H9 (cell line): Measurements from ENCODE around the gene KAT14. TPM values are rescaled to one million over a fixed set of nuclear protein-coding genes. Genes with fewer than 3 reads are reported as not detected.
A peak's percentile ranks its signal among the peaks of the same experiment; 100 is the strongest.

Experiments
- DNase-seq: peaks from one replicate; pipeline ENCODE4 v3.0.0-alpha.2; 2017
- H2AFZ ChIP-seq: one replicate; pipeline ENCODE4 v1.6.1; 2013; ENCODE audit warnings: mild to moderate bottlenecking, low read length, control low read depth, moderate library complexity
- H2AK5ac ChIP-seq: 2 replicates; pipeline ENCODE4 v1.6.1; 2013; ENCODE audit warnings: low read length, control low read depth, mixed read lengths; ENCODE audit not compliant: insufficient read length
- H2BK120ac ChIP-seq: one replicate; pipeline ENCODE4 v1.6.1; 2013; ENCODE audit warnings: low read depth, mild to moderate bottlenecking, low read length, control low read depth, inconsistent platforms; ENCODE audit not compliant: poor library complexity, severe bottlenecking
- H2BK12ac ChIP-seq: 2 replicates; pipeline ENCODE4 v1.6.1; 2013; ENCODE audit warnings: low read length, control low read depth, mixed read lengths, low read depth; ENCODE audit not compliant: insufficient read length
- H2BK15ac ChIP-seq: 2 replicates; pipeline ENCODE4 v1.6.1; 2013; ENCODE audit warnings: low read depth, low read length, control low read depth
- H2BK20ac ChIP-seq: one replicate; pipeline ENCODE4 v1.6.1; 2013; ENCODE audit warnings: low read depth, mild to moderate bottlenecking, low read length, control low read depth, inconsistent platforms; ENCODE audit not compliant: poor library complexity, severe bottlenecking
- H2BK5ac ChIP-seq: 2 replicates; pipeline ENCODE4 v1.6.1; 2013; ENCODE audit warnings: low read length, control low read depth, mixed read lengths; ENCODE audit not compliant: insufficient read length
- H3K14ac ChIP-seq: 2 replicates; pipeline ENCODE4 v1.6.1; 2013; ENCODE audit warnings: low read length, control low read depth; ENCODE audit not compliant: insufficient read depth
- H3K18ac ChIP-seq: 2 replicates; pipeline ENCODE4 v1.6.1; 2013; ENCODE audit warnings: low read depth, mild to moderate bottlenecking, mixed read lengths, low read length, control low read depth; ENCODE audit not compliant: insufficient read length
- H3K23ac ChIP-seq: 2 replicates; pipeline ENCODE4 v1.6.1; 2013; ENCODE audit warnings: low read length, control low read depth, mixed read lengths, low read depth; ENCODE audit not compliant: insufficient read length
- H3K23me2 ChIP-seq: 2 replicates; pipeline ENCODE4 v1.6.1; 2013; ENCODE audit warnings: low read depth, mild to moderate bottlenecking, mixed read lengths, low read length, control low read depth; ENCODE audit not compliant: insufficient read length, poor library complexity, severe bottlenecking
- H3K27ac ChIP-seq: 2 replicates; pipeline ENCODE4 v1.5.1; 2013; ENCODE audit warnings: low read length, control low read depth, mixed read lengths, low read depth; ENCODE audit not compliant: insufficient read length
- H3K27me3 ChIP-seq: 2 replicates; pipeline ENCODE4 v1.6.1; 2013; ENCODE audit warnings: low read length, control low read depth, inconsistent platforms; ENCODE audit not compliant: insufficient read depth
- H3K4ac ChIP-seq: 2 replicates; pipeline ENCODE4 v1.6.1; 2013; ENCODE audit warnings: low read depth, mild to moderate bottlenecking, control low read depth, inconsistent platforms, low read length, moderate library complexity
- H3K4me1 ChIP-seq: 2 replicates; pipeline ENCODE4 v1.6.1; 2013; ENCODE audit warnings: low read length, control low read depth, inconsistent platforms; ENCODE audit not compliant: insufficient read depth
- H3K4me2 ChIP-seq: 2 replicates; pipeline ENCODE4 v1.6.1; 2013; ENCODE audit warnings: low read length, control low read depth, mixed read lengths; ENCODE audit not compliant: insufficient read length, insufficient read depth
- H3K56ac ChIP-seq: 2 replicates; pipeline ENCODE4 v1.6.1; 2013; ENCODE audit warnings: low read depth, mild to moderate bottlenecking, mixed read lengths, low read length, control low read depth; ENCODE audit not compliant: insufficient read length
- H3K79me1 ChIP-seq: 2 replicates; pipeline ENCODE4 v1.6.1; 2013; ENCODE audit warnings: low read depth, mild to moderate bottlenecking, moderate library complexity, low read length, control low read depth, inconsistent platforms; ENCODE audit not compliant: insufficient read depth, poor library complexity, severe bottlenecking
- H3K79me2 ChIP-seq: 2 replicates; pipeline ENCODE4 v1.6.1; 2013; ENCODE audit warnings: low read length, control low read depth, inconsistent platforms; ENCODE audit not compliant: insufficient read depth
- H3K9ac ChIP-seq: 2 replicates; pipeline ENCODE4 v1.6.1; 2013; ENCODE audit warnings: low read length, control low read depth, mixed read lengths; ENCODE audit not compliant: insufficient read length; ENCODE audit errors: extremely low read depth
- H3K9me3 ChIP-seq: one replicate; pipeline ENCODE4 v1.6.1; 2013; ENCODE audit warnings: low read depth, low read length, inconsistent platforms; ENCODE audit not compliant: control insufficient read depth
- H3T11ph ChIP-seq: one replicate; pipeline ENCODE4 v1.6.1; 2013; ENCODE audit warnings: mild to moderate bottlenecking, low read length, control low read depth, inconsistent platforms
- H4K20me1 ChIP-seq: one replicate; pipeline ENCODE4 v1.6.1; 2013; ENCODE audit not compliant: control insufficient read depth, insufficient read length, insufficient read depth
- H4K5ac ChIP-seq: 2 replicates; pipeline ENCODE4 v1.6.1; 2013; ENCODE audit warnings: low read depth, mild to moderate bottlenecking, mixed read lengths, low read length, control low read depth; ENCODE audit not compliant: insufficient read length
- H4K8ac ChIP-seq: replicated peaks from 2 replicates; pipeline ENCODE4 v1.6.1; 2013; ENCODE audit warnings: low read length, control low read depth, mixed read lengths, low read depth; ENCODE audit not compliant: insufficient read length
- H4K91ac ChIP-seq: 2 replicates; pipeline ENCODE4 v1.6.1; 2013; ENCODE audit warnings: low read depth, mild to moderate bottlenecking, moderate library complexity, mixed read lengths, low read length, control low read depth; ENCODE audit not compliant: insufficient read length
- H3K27ac Mint-ChIP-seq, 3 experiments: 2 replicates in 2 of 3; 3 replicates in 1 of 3; pipeline ENCODE4 v1.8.0; 2020 to 2021; ENCODE audit warnings: mixed read lengths in 3 of 3, mild to moderate bottlenecking in 1 of 3, moderate library complexity in 1 of 3
- H3K27me3 Mint-ChIP-seq: 2 replicates; pipeline ENCODE4 v1.8.0; 2021; ENCODE audit warnings: low read depth, mild to moderate bottlenecking, moderate library complexity, mixed read lengths
- H3K36me3 Mint-ChIP-seq, 3 experiments: 2 replicates in 2 of 3; 3 replicates in 1 of 3; pipeline ENCODE4 v1.8.0; 2020 to 2021; ENCODE audit warnings: low read depth in 3 of 3, mixed read lengths in 3 of 3; ENCODE audit not compliant: insufficient read depth in 1 of 3
- H3K4me1 Mint-ChIP-seq, 2 experiments: 2 replicates each; pipeline ENCODE4 v1.8.0; 2020; ENCODE audit warnings: mixed read lengths in 2 of 2
- H3K4me3 Mint-ChIP-seq, 2 experiments: 2 replicates in 1 of 2; 3 replicates in 1 of 2; pipeline ENCODE4 v1.8.0; 2020 to 2021; ENCODE audit warnings: mild to moderate bottlenecking in 2 of 2, mixed read lengths in 2 of 2, moderate library complexity in 1 of 2
- H3K9me3 Mint-ChIP-seq, 2 experiments: 2 replicates in 1 of 2; 3 replicates in 1 of 2; pipeline ENCODE4 v1.8.0; 2020; ENCODE audit warnings: mild to moderate bottlenecking in 2 of 2, mixed read lengths in 2 of 2, moderate library complexity in 1 of 2
- WGBS: extraction: QIAGEN DNeasy Blood & Tissue Kit; methylation state at CpG from one replicate; pipeline ENCODE4 v1.1.7; 2013; ENCODE audit warnings: missing lambda C conversion rate, low lambda C conversion rate, mixed read lengths; ENCODE audit not compliant: insufficient read length; ENCODE audit errors: extremely low coverage; 5-methylcytosine and 5-hydroxymethylcytosine counted together
- total RNA-seq: library from RNA; stranded (reverse); gene quantifications from 2 replicates; pipeline ENCODE4 v1.2.1, GENCODE V29; 2021
- TF ChIP-seq, protein P1 (sequence below): fragments of 200-600 bp; sonication (generic); conservative IDR thresholded peaks from 3 replicates; pipeline ENCODE4 v1.8.0; 2021; ENCODE audit warnings: antibody characterized with exemption, mild to moderate bottlenecking

Gene KAT14
- total RNA-seq, 1 experiment from 2014 or later = 19.2 TPM

GRCh38 chr20:18144541-18145099 is 7.0 kb downstream of the KAT14 start:
- H3K27me3 Mint-ChIP-seq = no peaks in the 10 kb centered on the region
- H4K5ac ChIP-seq = no peak overlapping the region
- H2BK15ac ChIP-seq = no peak overlapping the region
- H3K4me1 ChIP-seq = no peaks in the 10 kb centered on the region
- H3K56ac ChIP-seq = no peak overlapping the region
- DNase-seq = no peak
- no peak overlapping the region for H3K4ac ChIP-seq
- H2BK20ac ChIP-seq = no peak overlapping the region
- H3K18ac ChIP-seq = no peak overlapping the region
- H3K36me3 Mint-ChIP-seq = peaks cover 9 to 24% (median 21%) of the 10 kb centered on the region in 3 experiments; a peak in 6 of 7 replicates
- no peaks in the 10 kb centered on the region for H3K9me3 ChIP-seq
- H3K79me1 ChIP-seq = no peaks in the 10 kb centered on the region
- no peaks in the 10 kb centered on the region for H3K9me3 Mint-ChIP-seq
- no peak overlapping the region for H3K27ac ChIP-seq
- TF ChIP-seq, protein P1, sequence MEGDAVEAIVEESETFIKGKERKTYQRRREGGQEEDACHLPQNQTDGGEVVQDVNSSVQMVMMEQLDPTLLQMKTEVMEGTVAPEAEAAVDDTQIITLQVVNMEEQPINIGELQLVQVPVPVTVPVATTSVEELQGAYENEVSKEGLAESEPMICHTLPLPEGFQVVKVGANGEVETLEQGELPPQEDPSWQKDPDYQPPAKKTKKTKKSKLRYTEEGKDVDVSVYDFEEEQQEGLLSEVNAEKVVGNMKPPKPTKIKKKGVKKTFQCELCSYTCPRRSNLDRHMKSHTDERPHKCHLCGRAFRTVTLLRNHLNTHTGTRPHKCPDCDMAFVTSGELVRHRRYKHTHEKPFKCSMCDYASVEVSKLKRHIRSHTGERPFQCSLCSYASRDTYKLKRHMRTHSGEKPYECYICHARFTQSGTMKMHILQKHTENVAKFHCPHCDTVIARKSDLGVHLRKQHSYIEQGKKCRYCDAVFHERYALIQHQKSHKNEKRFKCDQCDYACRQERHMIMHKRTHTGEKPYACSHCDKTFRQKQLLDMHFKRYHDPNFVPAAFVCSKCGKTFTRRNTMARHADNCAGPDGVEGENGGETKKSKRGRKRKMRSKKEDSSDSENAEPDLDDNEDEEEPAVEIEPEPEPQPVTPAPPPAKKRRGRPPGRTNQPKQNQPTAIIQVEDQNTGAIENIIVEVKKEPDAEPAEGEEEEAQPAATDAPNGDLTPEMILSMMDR = no peak
- peaks cover 4% of the 10 kb centered on the region; the same call in 1 of the 2 replicates for H3K79me2 ChIP-seq
- no peak overlapping the region for H2BK120ac ChIP-seq
- peak overlapping the region in 2 of 3 experiments; percentile 24 to 46; a peak in 4 of 7 replicates for H3K27ac Mint-ChIP-seq
- no peak overlapping the region for H2AK5ac ChIP-seq
- no peaks in the 10 kb centered on the region for H3K23me2 ChIP-seq
- no peak overlapping the region for H2BK5ac ChIP-seq
- peaks cover 3 to 4% of the 10 kb centered on the region in 2 experiments; a peak in 3 of 4 replicates for H3K4me1 Mint-ChIP-seq
- H4K20me1 ChIP-seq = peaks cover 2% of the 10 kb centered on the region
- H3K9ac ChIP-seq = no peak overlapping the region
- H3T11ph ChIP-seq = no peak overlapping the region
- no peak overlapping the region for H2AFZ ChIP-seq
- H4K8ac ChIP-seq = no peak overlapping the region
- H3K14ac ChIP-seq = no peak overlapping the region
- H2BK12ac ChIP-seq = no peak overlapping the region
- no peak overlapping the region for H3K23ac ChIP-seq
- WGBS = no CpG with 5 or more reads among the region's 1 CpG
- H4K91ac ChIP-seq = no peak overlapping the region
- no peak overlapping the region for H3K4me2 ChIP-seq
- H3K4me3 Mint-ChIP-seq = no peak overlapping the region
- H3K27me3 ChIP-seq = no peaks in the 10 kb centered on the region
